HepG2 (cell line): ENCODE measurements around the gene IFT52.

ENCODE experiments used
- NCOA5 ChIP-seq: sonication (generic); formaldehyde crosslinking; IDR thresholded peaks from 2 replicates; pipeline ENCODE4 v1.4.0; 2020; ENCODE audit warnings: missing genetic modification reagents
- POLR2A ChIP-seq, 2 experiments: IDR thresholded peaks; 2 replicates each; pipeline ENCODE4 v1.6.1; 2011; ENCODE audit warnings: low read depth in 2 of 2, low read length in 2 of 2, mild to moderate bottlenecking in 1 of 2, moderate library complexity in 1 of 2; ENCODE audit not compliant: insufficient read depth in 1 of 2
- POLR2AphosphoS5 ChIP-seq: IDR thresholded peaks from 2 replicates; pipeline ENCODE4 v1.6.1; 2012; ENCODE audit warnings: low read depth, low read length
- SIN3A ChIP-seq: IDR thresholded peaks from 2 replicates; pipeline ENCODE4 v1.6.1; 2011; ENCODE audit warnings: low read depth, mild to moderate bottlenecking, control low read depth, low read length, borderline replicate concordance
- ZNF672 ChIP-seq: sonication (generic); formaldehyde crosslinking; IDR thresholded peaks from 2 replicates; pipeline ENCODE4 v1.8.1; 2022; ENCODE audit warnings: missing genetic modification reagents
- TF ChIP-seq, protein P1 (sequence below): sonication (generic); formaldehyde crosslinking; IDR thresholded peaks from 2 replicates; pipeline ENCODE4 v1.4.0; 2020; ENCODE audit warnings: mild to moderate bottlenecking, missing genetic modification reagents

DNA sequence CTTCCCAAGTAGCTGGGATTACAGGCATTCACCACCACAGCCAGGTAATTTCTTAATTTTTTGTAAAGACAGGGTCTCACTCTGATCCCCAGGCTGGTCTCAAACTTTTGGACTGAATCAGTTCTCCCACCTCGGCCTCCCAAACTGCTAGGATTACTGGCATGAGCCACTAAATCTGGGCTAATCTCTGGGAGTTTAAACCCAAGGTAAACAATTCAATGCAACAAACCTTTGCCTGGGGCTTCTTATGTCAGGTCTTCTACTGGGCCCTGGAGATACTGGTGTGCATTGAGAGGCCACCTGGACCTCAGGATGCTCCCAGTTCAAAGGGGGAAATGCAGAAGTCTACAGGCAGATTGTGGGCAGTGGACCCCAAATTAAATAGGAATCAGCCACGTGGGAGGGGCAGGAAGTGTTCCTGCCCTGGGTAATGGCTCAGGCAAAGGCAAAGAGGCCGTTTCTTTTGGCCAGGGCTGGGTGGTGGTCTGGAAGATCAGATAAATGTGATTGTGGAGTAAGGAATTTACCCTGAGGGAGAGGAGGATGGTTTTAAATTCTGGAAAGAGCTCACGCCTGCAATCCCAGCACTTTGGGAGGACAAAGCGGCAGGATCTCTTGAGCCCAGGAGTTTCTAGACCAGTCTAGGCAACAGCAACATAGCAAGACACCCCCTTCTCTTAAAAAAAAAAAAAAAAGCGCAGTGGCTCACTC lies 74.9 kb downstream of the IFT52 start:
- TF ChIP-seq NCOA5 (no peak), ZNF672 (no peak), POLR2AphosphoS5 (no peak), SIN3A (no peak), POLR2A (IDR thresholded peaks at IDR 0.05; ENCODE audit: insufficient read depth in 1 of 2, low read depth in 2 of 2, low read length in 2 of 2) (no peak)
- TF ChIP-seq, protein P1, sequence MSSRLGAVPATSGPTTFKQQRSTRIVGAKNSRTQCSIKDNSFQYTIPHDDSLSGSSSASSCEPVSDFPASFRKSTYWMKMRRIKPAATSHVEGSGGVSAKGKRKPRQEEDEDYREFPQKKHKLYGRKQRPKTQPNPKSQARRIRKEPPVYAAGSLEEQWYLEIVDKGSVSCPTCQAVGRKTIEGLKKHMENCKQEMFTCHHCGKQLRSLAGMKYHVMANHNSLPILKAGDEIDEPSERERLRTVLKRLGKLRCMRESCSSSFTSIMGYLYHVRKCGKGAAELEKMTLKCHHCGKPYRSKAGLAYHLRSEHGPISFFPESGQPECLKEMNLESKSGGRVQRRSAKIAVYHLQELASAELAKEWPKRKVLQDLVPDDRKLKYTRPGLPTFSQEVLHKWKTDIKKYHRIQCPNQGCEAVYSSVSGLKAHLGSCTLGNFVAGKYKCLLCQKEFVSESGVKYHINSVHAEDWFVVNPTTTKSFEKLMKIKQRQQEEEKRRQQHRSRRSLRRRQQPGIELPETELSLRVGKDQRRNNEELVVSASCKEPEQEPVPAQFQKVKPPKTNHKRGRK (CRISPR knock-in tag): no peak
